GM12892 (cell line): Measurements from ENCODE around the gene KIF2A.

Source experiments
- POLR2A ChIP-seq: IDR thresholded peaks from 2 replicates; pipeline ENCODE4 v1.6.1; 2011; ENCODE audit warnings: low read depth, low read length, control low read depth
- POLR2AphosphoS5 ChIP-seq: IDR thresholded peaks from 2 replicates; pipeline ENCODE4 v1.6.1; 2011; ENCODE audit warnings: low read depth, low read length, control low read depth
- TAF1 ChIP-seq: IDR thresholded peaks from 2 replicates; pipeline ENCODE4 v1.6.1; 2011; ENCODE audit warnings: low read depth, mild to moderate bottlenecking, control low read depth, low read length, borderline replicate concordance

GRCh38 chr5:62283005-62283404 lies 23.0 kb upstream of the KIF2A start:
- TF ChIP-seq POLR2A (no peak), TAF1 (no peak), POLR2AphosphoS5 (no peak)
